ENCODE measurements around the gene CPXM1. TPM values are rescaled to one million over a fixed set of nuclear protein-coding genes. Genes with fewer than 3 reads are reported as not detected.

The CPXM1 gene
- total and polyA plus RNA-seq, 4 donors, result 1.5 to 29.1 (median 4.2) TPM

- peaks cover 4 to 63% (median 35%) of the 10 kb centered on the region in 3 donors for H3K27me3 ChIP-seq (ENCODE audit: control insufficient read depth in 3 of 3, insufficient read depth in 3 of 3, low read length in 2 of 3)
- 54 to 66% methylated on average over 4 of the region's 4 CpGs for WGBS, 2 donors
- no peak for TF ChIP-seq CTCF (IDR thresholded peaks at IDR 0.05; ENCODE audit: control extremely low read depth, extremely low read depth)
Measured at GRCh38 chr20:2806351-2806701, 5.9 kb upstream of the CPXM1 start.

GRCh38 chr20:2805689-2806350 is 5.4 kb upstream of the CPXM1 start:
- no peak for TF ChIP-seq CTCF (IDR thresholded peaks at IDR 0.05; ENCODE audit: control extremely low read depth, extremely low read depth)
- WGBS, 2 donors, result 38 to 61% methylated on average over 22 of the region's 22 CpGs
- DNase-seq, result no peak

More at GRCh38 chr20:2806351-2806701, 5.9 kb upstream of the CPXM1 start:
- no peak overlapping the region for H3K27ac ChIP-seq (ENCODE audit: low read depth in 1 of 2, low read length in 1 of 2)
- H3K9ac ChIP-seq (ENCODE audit: insufficient read depth in 1 of 2, low read length in 2 of 2), result no peak overlapping the region
- no peak overlapping the region for H3K4me3 ChIP-seq
- peaks cover 0 to 2% (median 0%) of the 10 kb centered on the region in 5 donors for H3K4me1 ChIP-seq (ENCODE audit: control insufficient read depth in 5 of 5, insufficient read depth in 5 of 5, low read length in 5 of 5)
- no peaks in the 10 kb centered on the region for H3K36me3 ChIP-seq (ENCODE audit: control insufficient read depth in 4 of 4, insufficient read depth in 4 of 4, low read length in 4 of 4)
- no peak for DNase-seq
- H3K9me3 ChIP-seq (ENCODE audit: control insufficient read depth in 4 of 4, insufficient read depth in 3 of 4, low read length in 3 of 4), result no peaks in the 10 kb centered on the region
- ATAC-seq (ENCODE audit: insufficient read depth, low FRiP score), result no peak

GRCh38 chr20:2804852-2805688 is 4.6 kb upstream of the CPXM1 start:
- Histone ChIP-seq H3K9ac (ENCODE audit: insufficient read depth in 1 of 2, low read length in 2 of 2) (no peak overlapping the region), H3K9me3 (ENCODE audit: control insufficient read depth in 4 of 4, insufficient read depth in 3 of 4, low read length in 3 of 4) (no peaks in the 10 kb centered on the region), H3K27ac (ENCODE audit: low read depth in 1 of 2, low read length in 1 of 2) (no peak overlapping the region), H3K4me1 (ENCODE audit: control insufficient read depth in 5 of 5, insufficient read depth in 5 of 5, low read length in 5 of 5) (peaks cover 0 to 7% (median 0%) of the 10 kb centered on the region in 5 donors), H3K36me3 (ENCODE audit: control insufficient read depth in 4 of 4, insufficient read depth in 4 of 4, low read length in 4 of 4) (peaks cover 0 to 2% (median 0%) of the 10 kb centered on the region in 4 donors), H3K4me3 (no peak overlapping the region), H3K27me3 (ENCODE audit: control insufficient read depth in 3 of 3, insufficient read depth in 3 of 3, low read length in 2 of 3) (peaks cover 7 to 70% (median 35%) of the 10 kb centered on the region in 3 donors)
- TF ChIP-seq CTCF (IDR thresholded peaks at IDR 0.05; ENCODE audit: control extremely low read depth, extremely low read depth), result no peak
- WGBS, 2 donors, result 14 to 21% methylated on average over 49 of the region's 49 CpGs
- ATAC-seq (ENCODE audit: insufficient read depth, low FRiP score) (no peak), DNase-seq (no peak)

More at GRCh38 chr20:2805689-2806350, 5.4 kb upstream of the CPXM1 start:
- Histone ChIP-seq H3K36me3 (ENCODE audit: control insufficient read depth in 4 of 4, insufficient read depth in 4 of 4, low read length in 4 of 4) (no peaks in the 10 kb centered on the region), H3K4me1 (ENCODE audit: control insufficient read depth in 5 of 5, insufficient read depth in 5 of 5, low read length in 5 of 5) (peaks cover 0 to 5% (median 0%) of the 10 kb centered on the region in 5 donors), H3K9ac (ENCODE audit: insufficient read depth in 1 of 2, low read length in 2 of 2) (no peak overlapping the region), H3K4me3 (no peak overlapping the region), H3K27ac (ENCODE audit: low read depth in 1 of 2, low read length in 1 of 2) (no peak overlapping the region), H3K27me3 (ENCODE audit: control insufficient read depth in 3 of 3, insufficient read depth in 3 of 3, low read length in 2 of 3) (peaks cover 7 to 68% (median 35%) of the 10 kb centered on the region in 3 donors), H3K9me3 (ENCODE audit: control insufficient read depth in 4 of 4, insufficient read depth in 3 of 4, low read length in 3 of 4) (no peaks in the 10 kb centered on the region)
- ATAC-seq (ENCODE audit: insufficient read depth, low FRiP score), result no peak

Data from lung (tissue), 12 donors.